Stimulated activated CD8-positive, alpha-beta memory T cell treated with anti-CD3 and anti-CD28 coated beads, Interleukin-12 subunit alpha, Interleukin-12 subunit beta, amount 100 ng/mL, for 24 hours (primary cell): ENCODE data around the gene NCS1.

Experiments used
- DNase-seq: peaks from one replicate; pipeline ENCODE4 v3.0.0-alpha.2; 2020; ENCODE audit errors: extremely low read depth

NCS1 gene

DNA sequence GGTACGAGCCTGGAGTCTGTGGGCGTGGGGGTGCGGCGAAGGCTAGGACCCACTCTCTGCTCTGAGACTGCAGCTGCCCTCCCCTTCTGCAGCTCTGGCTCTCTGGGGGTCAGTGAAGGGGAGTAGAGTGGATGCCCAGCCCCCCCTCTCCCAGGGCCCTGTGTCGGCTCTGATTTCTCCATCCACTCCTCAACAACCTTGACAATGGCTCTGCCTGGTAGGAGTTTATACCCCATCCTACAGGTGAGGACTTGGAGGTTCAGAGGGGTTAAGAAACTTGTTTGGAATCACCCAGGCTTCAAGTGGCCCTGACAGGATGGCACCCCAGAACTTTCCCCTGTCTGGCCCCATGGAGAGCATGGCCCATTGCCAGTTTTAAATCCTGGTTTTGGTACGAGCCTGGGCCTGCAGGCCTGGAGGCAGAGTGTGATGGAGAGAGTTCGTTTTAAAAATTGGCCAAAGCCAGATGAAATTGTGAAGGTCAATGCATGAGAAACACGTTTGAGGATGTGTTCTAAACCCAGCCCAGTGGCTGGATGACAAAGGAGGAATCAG lies 22.3 kb downstream of the NCS1 start:
- no peak for DNase-seq

DNA sequence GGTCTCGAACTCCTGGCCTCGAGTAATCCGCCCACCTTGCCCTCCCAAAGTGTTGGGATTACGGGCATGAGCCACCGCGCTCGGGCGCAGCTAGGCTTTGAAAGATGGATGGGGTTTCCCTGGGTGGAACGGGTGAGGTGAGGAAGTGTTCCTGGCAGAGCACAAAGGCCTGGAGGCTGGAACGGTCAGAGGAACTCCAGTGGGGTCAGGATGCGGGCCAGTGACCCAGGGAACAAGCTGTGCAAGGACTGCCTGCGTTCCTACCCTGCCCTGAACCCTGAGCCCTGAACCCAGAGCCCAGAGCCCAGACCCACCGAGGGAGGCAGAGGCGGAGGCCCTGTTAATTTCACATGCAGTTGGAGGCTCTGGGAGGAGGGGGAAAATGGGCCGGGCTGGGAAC lies 23.4 kb downstream of the NCS1 start:
- no peak for DNase-seq

DNA sequence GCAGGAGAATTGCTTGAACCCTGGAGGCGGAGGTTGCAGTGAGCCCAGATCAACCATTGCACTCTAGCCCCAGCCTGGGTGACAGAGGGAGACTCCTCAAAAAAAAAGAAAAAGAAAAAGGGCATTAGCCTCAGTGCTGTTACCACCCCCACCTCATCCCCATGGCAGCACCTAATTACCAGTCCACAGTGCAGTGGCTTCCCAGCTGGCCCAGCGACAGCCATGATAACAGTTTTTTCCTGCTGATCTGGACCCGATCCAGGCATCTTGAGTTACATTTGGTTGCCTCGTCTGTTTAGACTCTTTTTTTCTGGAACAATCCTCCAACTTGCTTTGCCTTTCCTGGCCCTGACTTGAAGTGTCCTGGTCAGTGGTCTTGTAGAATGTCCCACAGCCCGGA lies 24.4 kb downstream of the NCS1 start:
- no peak for DNase-seq

DNA sequence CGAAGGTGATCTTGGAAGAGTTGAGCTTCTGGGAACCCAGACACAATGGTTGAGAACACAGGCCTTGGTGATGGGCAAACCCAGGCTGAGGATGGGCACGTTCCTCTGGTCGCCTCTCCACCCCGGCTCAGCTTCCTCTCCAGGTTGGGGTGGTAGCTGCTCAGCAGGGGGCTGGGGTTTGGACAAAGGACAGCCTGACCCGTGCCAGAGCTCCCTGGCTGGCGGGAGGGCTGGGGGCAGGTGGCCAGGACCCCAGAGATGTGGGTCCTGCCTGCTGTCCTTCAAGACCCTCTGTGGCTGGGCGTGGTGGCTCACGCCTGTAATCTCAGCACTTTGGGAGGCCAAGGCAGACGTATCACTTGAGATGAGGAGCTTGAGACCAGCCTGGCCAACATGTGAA lies 25.2 kb downstream of the NCS1 start:
- no peak for DNase-seq

DNA sequence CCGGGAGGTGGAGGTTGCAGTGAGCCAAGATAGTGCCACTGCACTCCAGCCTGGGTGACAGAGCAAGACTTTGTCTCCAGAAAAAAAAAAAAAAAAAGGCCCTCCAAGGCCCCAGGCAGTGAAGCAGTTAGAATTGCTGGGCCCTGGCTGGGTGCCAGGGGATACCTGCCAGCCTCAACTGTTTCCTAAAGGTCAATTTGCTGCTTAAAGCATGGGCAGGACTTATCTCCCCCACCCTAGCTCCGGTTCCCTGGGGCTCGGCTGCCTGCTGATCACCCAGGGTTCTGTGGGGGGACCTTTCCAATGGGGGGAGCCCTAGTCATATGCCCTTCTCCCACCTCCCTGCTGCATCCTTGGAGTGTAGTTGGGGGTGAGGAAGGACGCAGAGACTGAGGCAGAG lies 25.7 kb downstream of the NCS1 start:
- no peak for DNase-seq

DNA sequence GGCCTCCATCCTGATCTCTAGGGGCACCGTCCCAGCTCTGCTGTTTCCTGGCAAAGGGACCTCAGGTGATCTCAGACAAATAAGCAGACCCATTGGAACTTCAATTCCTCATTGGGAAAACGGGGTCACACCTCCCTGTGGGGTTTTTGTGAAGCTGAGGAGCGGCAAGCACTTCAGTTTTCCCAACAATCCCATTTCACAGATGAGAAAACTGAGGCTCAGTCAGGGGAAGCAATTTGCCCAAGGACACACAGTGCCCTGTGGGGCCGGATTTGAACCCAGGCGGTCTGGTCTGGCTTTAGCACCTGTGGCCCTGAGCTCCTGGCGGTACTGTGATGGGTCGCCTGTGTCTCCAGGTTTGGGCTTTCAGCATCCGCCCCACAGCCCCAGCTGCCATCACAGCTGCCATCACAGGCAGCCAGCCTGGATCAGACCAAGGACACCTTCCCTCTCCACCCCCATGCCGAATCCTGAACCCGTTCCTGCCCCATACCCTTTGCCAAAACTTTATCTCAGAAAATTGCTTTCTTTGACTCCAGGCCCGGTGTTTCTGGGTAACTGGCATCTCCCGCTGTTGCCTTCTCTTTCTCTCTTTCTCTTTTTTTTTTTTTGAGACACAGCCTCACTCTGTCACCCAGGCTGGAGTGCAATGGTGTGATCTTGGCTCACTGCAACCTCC lies 26.4 kb downstream of the NCS1 start:
- no peak for DNase-seq

DNA sequence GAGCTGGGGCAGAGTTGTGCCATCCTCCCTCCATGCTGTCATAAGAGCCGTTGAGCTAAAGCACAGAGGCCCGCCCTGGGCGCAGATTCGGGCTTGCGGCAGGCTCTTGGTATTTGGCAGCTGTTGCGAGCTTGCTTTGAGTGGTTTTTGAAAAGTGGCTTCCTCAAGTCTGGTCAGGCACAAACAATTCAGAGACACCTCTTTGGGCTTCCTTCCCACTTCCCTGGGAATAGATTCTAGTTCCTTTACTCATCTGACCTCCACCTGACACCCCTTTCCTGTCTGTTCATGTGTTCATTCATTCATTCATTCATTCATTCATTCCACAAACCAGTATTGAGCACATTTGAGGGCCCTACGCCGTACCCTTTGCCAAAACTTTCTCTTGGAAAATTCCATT lies 27.4 kb downstream of the NCS1 start:
- DNase-seq, result no peak

DNA sequence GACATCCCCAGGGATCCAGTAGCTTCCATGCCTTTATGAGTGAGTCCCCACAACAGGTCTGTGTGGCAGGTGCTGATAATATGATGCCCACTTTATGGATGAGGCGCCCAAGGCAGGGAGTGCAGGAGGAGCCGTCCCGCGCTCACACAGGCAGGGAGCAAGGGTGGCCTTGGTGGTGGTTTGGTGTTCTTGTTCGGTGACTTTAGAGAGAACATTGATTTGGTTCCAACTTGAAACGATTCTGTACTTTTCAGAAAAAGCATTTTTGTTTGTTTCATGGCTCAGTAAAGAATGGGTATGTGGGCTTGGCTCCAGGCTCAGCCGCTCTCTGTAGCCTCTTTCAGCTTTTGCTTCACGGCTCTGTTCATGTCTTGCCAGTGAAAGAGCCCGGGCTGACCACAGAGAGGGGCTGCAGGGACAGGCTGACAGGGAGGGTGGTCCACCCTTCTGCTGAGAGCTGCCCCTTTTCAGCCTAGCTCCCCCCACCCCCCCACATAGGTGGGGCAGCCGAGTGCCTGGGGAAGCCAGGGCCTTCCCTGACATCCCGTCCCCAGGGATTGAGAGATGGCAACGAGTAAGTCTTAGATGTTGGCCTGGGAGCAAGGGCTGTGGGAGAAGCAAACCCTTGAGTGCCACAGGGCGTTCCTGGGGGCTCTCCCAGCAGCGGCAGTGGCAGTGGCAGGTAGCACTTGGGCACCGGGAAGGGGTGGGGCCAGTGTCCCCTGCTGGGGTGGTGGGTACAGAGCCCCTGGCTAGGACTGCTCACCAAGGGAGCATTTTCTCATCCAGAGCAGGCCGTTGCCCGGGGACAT lies 28.0 kb downstream of the NCS1 start:
- no peak for DNase-seq

DNA sequence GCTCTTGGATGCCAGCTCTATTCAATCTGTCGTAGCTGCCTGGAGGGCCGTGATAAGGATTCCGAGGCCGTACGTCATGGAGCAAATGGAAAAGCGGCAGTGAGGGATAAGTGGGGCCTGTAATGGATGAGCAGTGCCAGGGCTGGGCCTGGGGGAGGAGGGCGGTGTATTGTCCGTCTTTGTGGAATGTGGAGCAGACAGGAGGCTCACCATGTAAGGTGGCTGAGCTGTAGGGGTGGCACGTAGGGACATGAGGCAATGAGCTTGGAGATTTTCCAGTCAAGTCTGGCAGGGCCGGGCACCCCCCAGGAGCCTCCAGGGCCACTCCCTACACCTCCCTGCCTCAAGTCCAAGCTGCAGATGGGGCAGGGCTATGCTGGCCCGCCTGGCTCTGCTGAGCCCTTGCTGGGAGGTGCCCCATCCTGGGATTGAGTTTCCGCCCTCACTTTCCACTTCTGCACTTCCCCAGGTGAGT lies 29.2 kb downstream of the NCS1 start:
- no peak for DNase-seq

DNA sequence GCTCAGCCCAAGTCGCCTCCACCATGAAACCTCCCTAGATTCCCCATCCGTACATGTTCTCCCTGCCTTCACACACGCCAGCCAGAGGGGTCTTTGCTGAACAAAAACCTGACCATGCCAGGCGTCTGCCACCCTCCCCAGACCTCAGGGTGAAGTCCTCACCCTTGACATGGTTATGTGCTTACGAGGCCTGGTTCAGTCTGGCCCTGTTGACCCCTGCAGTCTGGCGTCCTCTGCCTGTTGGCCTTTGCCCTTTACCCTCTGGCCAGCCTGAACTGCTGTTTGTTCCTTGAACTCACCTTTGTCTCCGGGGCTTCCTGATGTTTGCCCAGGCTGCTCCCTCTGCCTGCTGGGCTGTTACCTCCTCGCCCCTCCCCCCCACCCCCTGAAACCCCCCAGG lies 29.8 kb downstream of the NCS1 start:
- DNase-seq, result no peak

DNA sequence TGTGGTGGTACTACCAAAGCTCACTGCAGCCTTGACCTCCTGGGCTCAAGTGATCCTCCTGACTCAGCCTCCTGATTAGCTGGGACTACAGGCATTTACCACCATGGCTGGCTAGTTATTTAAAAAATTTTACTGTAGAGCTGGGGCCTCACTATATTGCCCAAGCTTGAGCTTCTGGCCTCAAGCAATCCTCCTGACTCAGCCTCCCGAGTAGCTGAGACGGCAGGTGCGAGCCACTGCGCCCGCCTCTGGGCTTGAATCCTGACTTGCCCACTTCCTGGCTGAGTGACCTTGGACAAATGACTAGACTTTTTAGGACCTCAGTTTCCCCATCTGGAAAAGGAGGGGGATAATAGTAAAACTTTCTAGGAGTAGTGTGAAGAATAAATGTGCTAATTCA lies 32.1 kb downstream of the NCS1 start:
- DNase-seq, result no peak

DNA sequence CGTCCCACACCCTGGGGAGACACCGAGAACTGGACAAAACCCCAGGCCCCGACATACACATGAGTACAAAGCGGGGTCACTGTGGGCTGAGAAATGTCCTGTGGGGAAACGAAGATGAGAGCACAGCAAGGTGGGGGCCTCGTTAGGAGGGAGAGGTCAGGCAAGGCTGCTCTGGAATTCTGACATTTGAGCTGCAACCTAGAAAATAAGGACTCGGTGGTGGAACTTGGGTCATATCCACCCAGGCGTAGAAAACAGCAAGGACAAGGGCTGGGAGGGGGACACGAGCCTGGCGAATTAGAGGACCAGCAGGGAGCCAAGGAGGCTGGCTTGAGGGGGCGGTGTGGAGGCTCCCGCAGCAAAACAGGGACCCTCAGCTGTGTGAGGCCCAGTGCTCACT lies 32.8 kb downstream of the NCS1 start:
- DNase-seq, result no peak

DNA sequence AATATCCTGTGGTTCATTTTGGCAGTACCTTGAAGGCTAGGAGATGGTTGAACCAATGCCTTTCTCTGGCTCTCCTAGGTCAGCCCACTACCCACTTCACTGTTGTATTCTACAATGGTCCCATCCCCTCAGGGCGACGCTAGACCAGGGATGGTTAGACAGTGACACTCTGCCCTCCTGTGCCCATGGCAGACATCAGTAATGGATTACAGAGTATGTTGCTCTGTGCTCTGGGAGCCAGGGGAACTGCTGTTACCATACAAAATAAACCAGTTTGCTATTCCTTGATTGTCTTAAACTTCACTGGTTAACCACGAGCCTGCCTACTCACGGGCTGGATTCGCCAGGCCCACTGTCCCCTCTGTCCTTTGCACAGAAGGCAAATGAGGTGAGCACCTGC lies 33.7 kb downstream of the NCS1 start:
- no peak for DNase-seq

DNA sequence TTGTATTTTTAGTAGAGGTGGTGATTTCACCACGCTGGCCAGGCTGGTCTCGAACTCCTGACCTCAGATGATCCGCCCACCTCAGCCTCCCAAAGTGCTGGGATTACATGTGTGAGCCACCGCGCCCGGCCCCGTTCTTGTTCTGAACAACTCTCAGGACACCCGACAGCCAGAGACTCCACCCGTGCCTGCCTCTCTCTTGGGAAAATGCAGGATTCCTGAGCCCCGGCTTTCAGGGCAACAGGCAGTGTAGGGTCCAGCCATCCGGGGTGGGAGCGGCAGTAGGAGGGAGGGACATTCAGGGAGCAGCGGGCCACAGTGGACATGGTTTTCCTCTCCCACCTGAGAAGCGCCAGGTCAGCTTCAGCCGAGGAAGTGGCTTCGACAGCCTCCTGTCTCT lies 34.4 kb downstream of the NCS1 start:
- DNase-seq, result no peak

DNA sequence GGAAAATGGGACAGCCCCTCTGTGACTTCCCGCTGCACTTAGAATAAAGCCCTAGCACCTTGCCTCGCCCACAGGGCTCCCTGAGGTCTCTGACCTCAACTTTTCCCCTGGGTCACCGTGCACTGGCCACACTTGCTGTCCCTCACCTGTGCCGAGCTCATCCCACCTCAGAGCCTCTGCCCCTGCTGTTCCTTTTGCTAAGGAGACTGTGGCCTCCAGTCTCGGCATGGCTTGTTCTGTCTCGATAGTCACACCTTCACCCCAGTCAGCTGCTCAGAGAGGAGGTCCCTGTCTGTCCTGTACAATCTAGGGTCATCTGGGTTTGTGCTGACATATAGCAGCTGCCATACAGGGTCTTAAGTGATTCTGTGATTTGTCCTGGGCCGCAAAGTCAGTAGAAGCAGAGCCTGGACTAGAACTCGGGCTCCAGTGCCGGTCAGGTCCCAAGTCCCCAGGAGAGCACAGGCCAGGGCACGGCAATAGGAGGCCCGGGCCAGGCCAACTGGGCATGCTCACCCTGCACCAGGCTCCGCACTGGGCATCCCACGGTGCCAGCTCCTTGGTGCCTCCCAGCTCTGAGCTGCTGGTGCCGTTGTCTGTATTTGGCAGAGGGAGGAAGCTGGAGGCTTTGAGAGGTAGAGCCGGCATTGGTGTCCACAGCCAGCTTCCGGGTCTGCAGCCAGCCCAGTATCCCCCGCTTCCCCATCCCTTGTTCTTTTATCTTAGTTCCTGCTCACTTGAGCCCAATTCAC lies 35.2 kb downstream of the NCS1 start:
- no peak for DNase-seq

DNA sequence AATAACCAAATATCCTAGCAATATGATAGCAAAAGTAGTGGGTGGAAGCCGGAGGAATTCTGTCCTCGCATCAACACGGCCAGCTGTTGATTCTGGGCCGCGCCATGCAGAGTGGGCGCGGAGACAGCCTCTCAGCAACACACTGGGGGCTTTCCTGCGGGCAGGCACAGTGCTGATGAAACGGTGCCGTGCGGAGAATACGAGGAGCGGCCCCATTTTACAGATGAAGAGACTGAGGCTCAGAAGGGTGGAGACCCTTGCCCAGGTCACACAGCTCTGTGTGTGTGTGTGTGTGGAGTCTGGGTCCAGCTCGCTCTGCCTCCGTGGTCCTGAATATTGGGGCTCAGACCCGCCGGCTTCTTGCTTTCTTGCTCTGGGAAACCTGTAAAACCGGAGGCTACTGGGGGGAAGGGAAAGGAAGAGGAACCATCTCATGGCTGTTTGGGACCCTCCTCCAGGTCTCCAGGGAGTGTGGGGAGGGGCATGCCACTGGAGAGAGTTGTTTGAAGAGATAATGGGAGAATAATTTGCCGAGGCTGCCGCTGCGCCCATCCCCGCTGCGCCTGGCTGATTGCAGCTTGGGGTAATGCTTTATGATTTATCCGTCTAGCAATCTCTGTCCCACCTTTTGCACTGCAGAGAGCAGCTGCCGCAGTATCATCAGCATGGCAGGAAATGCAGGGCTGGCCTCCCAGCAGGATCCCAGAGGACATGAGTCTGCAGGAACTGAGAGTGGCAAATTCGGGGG lies 36.6 kb downstream of the NCS1 start:
- DNase-seq, result no peak

DNA sequence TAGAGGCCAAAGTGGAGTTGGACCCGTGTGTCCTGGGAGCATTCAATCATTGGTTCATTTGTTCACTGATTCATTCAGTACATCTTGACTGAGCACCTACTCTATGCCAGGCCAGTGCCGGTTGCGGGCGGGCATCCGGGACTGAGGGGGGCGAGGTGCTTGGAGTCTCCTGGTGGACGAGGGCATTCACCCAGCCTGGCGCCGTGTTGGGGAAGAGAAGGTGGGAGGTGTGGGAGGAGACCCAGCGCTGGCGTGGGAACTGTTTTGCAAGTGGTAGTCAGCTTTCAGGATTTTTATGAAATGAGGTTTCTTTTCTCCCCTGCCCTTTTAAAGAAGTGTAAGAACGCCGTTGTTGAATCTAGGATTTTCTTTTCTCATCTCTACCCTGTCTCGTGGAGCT lies 37.2 kb downstream of the NCS1 start:
- no peak for DNase-seq

DNA sequence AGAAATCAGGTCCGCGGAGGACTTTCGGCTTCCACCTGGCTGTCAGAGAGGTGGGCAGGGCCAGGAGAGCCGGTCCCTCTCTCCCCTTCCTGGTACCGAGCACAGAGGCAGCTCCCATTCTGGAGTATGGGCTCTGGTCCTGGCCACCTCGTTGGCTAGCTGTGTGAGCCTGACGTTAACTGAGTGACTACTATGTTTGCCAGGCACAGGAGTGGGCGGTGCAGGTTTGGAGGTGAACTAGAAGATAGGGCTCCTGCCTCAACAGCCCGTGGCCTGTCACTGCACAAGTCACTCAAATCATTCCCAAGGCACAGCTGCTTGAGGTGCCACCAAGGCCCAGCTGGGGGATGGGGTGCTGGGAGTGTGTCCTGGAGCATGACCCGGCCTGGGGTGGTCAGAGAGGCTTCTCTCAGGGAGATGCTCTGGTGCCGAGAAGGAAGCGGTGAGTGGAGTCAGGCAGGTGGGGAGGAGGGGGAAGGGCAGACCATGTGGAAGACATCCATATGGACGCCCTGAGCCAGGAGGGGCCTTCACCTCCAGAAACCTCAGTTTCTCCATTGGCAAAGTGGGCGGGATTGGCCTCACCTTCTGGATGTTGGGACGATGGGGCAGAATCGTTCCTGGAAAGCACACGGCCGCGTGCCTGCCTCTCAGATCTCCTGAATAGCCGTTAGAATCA lies 39.5 kb downstream of the NCS1 start:
- DNase-seq, result no peak

DNA sequence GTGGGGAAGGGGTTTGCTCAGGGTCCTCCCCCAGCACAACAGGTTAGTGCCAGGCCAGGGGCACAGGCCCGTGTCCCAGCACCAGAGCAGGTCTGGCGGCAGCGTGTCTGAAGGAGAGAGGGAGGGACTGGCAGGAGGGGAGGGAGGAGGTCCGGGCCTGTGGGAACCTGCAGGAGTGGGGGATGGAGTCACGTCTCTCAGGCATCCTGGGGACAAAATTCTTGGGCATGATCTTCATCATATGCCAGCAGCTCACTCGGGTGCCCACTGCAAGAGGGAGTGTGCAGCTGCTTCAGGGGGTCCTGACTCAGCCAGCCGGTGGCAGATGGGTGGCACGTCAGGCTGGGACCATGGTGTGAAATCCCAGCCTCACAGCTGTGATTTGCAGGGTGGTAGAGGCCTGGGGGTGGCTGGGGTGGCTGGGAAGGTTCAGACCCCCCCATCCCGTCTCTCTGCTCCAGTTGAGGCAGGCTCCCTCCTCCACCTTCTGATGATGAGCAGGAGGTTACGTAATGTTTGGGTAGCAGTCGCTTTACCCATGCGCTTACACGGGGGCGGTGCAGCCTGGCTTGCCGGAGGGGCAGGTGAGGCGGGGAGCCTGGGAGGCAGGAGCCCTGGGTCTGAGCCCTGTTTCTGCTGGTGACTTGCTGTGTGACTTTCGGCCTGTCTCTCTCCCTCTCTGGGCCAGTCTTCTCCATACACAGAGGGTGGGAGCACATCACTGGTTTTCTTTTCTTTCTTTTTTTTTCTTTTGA lies 40.5 kb downstream of the NCS1 start:
- no peak for DNase-seq
